RWPE2 (cell line): Measurements from ENCODE around the gene PLEKHJ1.

Source experiments
- ATAC-seq: fragments of 200-7000 bp; cut with Tn5 transposase; 3 replicates; pipeline ENCODE4 v1.9.1; 2021; ENCODE audit warnings: low read depth
- DNase-seq: peaks from one replicate; pipeline ENCODE4 v3.0.0-alpha.2; 2020; ENCODE audit warnings: low spot score
- H3K27ac ChIP-seq: fragments of 450-650 bp; 2 replicates; pipeline ENCODE4 v1.5.1; 2017; ENCODE audit warnings: mild to moderate bottlenecking; ENCODE audit not compliant: poor library complexity, severe bottlenecking
- H3K27me3 ChIP-seq: fragments of 250-450 bp; sonication (Bioruptor Pico); 2 replicates; pipeline ENCODE4 v1.5.1; 2021; ENCODE audit warnings: mild to moderate bottlenecking, moderate library complexity; ENCODE audit not compliant: insufficient read depth, poor library complexity, severe bottlenecking
- H3K36me3 ChIP-seq: fragments of 250-450 bp; sonication (Bioruptor Pico); 2 replicates; pipeline ENCODE4 v1.5.1; 2020; ENCODE audit warnings: low read depth, mild to moderate bottlenecking, moderate library complexity
- H3K4me1 ChIP-seq: fragments of 250-450 bp; sonication (Bioruptor Pico); 2 replicates; pipeline ENCODE4 v1.5.1; 2021; ENCODE audit warnings: mild to moderate bottlenecking, moderate library complexity; ENCODE audit not compliant: insufficient read depth, poor library complexity, severe bottlenecking
- H3K4me3 ChIP-seq: fragments of 250-450 bp; sonication (Bioruptor Pico); 2 replicates; pipeline ENCODE4 v1.5.1; 2021; ENCODE audit warnings: mild to moderate bottlenecking, moderate library complexity; ENCODE audit not compliant: severe bottlenecking
- H3K9me3 ChIP-seq: fragments of 250-450 bp; sonication (Bioruptor Pico); 2 replicates; pipeline ENCODE4 v1.5.1; 2021; ENCODE audit warnings: mild to moderate bottlenecking, moderate library complexity; ENCODE audit not compliant: severe bottlenecking
- CTCF ChIP-seq: fragments of 450-650 bp; IDR thresholded peaks from one replicate; pipeline ENCODE4 v1.5.1; 2017; ENCODE audit warnings: mild to moderate bottlenecking, moderate library complexity; ENCODE audit not compliant: poor library complexity, severe bottlenecking

Gene PLEKHJ1

GRCh38 chr19:2223959-2224358 lies 12.2 kb downstream of the PLEKHJ1 start:
- TF ChIP-seq CTCF: no peak
- H3K4me3 ChIP-seq: no peak overlapping the region
- H3K4me1 ChIP-seq: no peaks in the 10 kb centered on the region
- no peak for DNase-seq
- H3K9me3 ChIP-seq: no peaks in the 10 kb centered on the region
- ATAC-seq: no peak
- H3K27me3 ChIP-seq: no peaks in the 10 kb centered on the region
- peaks cover 45% of the 10 kb centered on the region for H3K36me3 ChIP-seq
- no peak overlapping the region for H3K27ac ChIP-seq

DNA sequence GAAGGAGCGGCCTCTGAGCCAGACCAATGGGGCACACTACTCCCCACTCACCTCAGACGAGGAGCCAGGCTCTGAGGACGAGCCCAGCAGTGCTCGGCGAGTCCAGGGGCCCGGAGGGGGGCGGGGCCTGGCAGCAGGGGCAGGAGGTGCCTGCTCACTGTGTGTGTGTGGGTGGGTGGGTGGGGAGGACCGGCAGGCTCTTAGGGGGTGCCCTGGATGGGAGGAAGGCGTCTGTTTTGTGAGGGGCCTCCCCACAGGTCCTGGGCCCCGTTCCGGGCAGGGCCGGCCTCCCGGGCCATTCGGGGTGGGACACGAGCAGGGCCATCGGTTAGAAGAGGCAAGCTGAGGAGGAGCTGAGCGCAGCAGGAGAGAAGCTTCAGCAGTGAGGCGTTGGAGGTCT lies 12.7 kb downstream of the PLEKHJ1 start:
- Histone ChIP-seq H3K36me3 (peaks cover 46% of the 10 kb centered on the region), H3K4me3 (no peak overlapping the region), H3K27me3 (no peaks in the 10 kb centered on the region), H3K9me3 (no peaks in the 10 kb centered on the region), H3K4me1 (no peaks in the 10 kb centered on the region), H3K27ac (no peak overlapping the region)
- no peak for TF ChIP-seq CTCF
- ATAC-seq: no peak
- DNase-seq: no peak

DNA sequence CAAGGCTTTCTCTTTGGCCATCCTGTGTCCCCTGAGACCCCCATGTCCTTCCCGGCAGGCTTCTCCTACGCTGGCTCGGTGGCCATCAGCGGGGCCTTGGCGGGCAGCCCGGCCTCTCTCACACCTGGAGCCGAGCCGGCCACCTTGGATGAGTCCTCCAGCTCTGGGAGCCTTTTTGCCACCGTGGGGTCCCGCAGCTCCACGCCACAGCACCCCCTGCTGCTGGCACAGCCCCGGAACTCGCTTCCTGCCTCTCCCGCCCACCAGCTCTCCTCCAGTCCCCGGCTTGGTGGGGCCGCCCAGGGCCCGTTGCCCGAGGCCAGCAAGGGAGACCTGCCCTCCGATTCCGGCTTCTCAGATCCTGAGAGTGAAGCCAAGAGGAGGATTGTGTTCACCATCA lies 14.2 kb downstream of the PLEKHJ1 start:
- Histone ChIP-seq H3K4me3 (no peak overlapping the region), H3K36me3 (peaks cover 51% of the 10 kb centered on the region), H3K27ac (no peak overlapping the region), H3K4me1 (no peaks in the 10 kb centered on the region), H3K27me3 (no peaks in the 10 kb centered on the region), H3K9me3 (no peaks in the 10 kb centered on the region)
- ATAC-seq: no peak
- DNase-seq: no peak
- TF ChIP-seq CTCF: no peak

- DNase-seq (no peak), ATAC-seq (no peak)
- Histone ChIP-seq H3K27ac (no peak overlapping the region), H3K9me3 (no peaks in the 10 kb centered on the region), H3K27me3 (no peaks in the 10 kb centered on the region), H3K36me3 (peaks cover 56% of the 10 kb centered on the region), H3K4me3 (no peak overlapping the region), H3K4me1 (no peaks in the 10 kb centered on the region)
- no peak for TF ChIP-seq CTCF
Measured at GRCh38 chr19:2221250-2221831, 14.8 kb downstream of the PLEKHJ1 start.

GRCh38 chr19:2219726-2220125 lies 16.4 kb downstream of the PLEKHJ1 start:
- Histone ChIP-seq H3K36me3 (peaks cover 62% of the 10 kb centered on the region), H3K4me3 (no peak overlapping the region), H3K4me1 (no peaks in the 10 kb centered on the region), H3K27me3 (no peaks in the 10 kb centered on the region), H3K27ac (no peak overlapping the region), H3K9me3 (no peaks in the 10 kb centered on the region)
- ATAC-seq (no peak), DNase-seq (no peak)
- no peak for TF ChIP-seq CTCF
